PFSK-1 (cell line): ENCODE measurements around the gene VPS29.

Source experiments
- FOXP2 ChIP-seq: optimal IDR thresholded peaks from 2 replicates; pipeline ENCODE3; 2011; ENCODE audit warnings: borderline replicate concordance, control low read depth, inconsistent platforms; ENCODE audit not compliant: insufficient read depth; ENCODE audit errors: extremely low read length, extremely low read depth
- POLR2AphosphoS5 ChIP-seq: IDR thresholded peaks from 2 replicates; pipeline ENCODE4 v1.6.1; 2012; ENCODE audit warnings: low read depth, mild to moderate bottlenecking, control low read depth, low read length, moderate library complexity
- SIN3A ChIP-seq: IDR thresholded peaks from 2 replicates; pipeline ENCODE4 v1.6.1; 2012; ENCODE audit warnings: mild to moderate bottlenecking, low read length, moderate library complexity, borderline replicate concordance; ENCODE audit not compliant: insufficient read depth
- TAF1 ChIP-seq: IDR thresholded peaks from 2 replicates; pipeline ENCODE4 v1.6.1; 2012; ENCODE audit warnings: low read length, control low read depth, borderline replicate concordance; ENCODE audit not compliant: insufficient read depth
- TF ChIP-seq, protein P1 (sequence below), 2 experiments: IDR thresholded peaks; 2 replicates each; pipeline versions ENCODE4 v1.6.1 to v1.8.0; 2011 to 2012; ENCODE audit warnings: low read depth in 2 of 2, low read length in 2 of 2, control low read depth in 1 of 2, inconsistent platforms in 1 of 2, mild to moderate bottlenecking in 1 of 2, moderate library complexity in 1 of 2; ENCODE audit not compliant: insufficient read depth in 1 of 2

DNA sequence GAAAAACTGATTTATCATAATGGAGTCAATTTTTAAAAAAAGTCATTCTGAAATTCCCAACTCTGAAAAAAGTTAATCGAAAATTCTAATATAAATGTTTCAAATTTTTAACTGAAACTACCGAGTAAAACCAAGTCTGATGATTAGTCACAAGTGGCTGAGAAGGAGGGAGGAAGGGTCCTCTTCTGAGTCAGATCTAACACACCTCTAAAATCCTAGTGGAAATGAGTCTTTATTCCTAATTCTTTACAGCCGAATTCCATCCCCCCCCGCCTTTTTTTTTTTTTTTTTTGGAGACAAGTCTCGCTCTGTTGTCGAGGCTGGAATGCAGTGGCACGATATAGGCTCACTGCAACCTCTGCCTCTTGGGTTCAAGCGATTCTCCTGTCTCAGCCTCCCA, 38.1 kb upstream of the VPS29 start:
- no peak for TF ChIP-seq SIN3A
- no peak for TF ChIP-seq TAF1
- TF ChIP-seq POLR2AphosphoS5 = no peak
- TF ChIP-seq, protein P1, sequence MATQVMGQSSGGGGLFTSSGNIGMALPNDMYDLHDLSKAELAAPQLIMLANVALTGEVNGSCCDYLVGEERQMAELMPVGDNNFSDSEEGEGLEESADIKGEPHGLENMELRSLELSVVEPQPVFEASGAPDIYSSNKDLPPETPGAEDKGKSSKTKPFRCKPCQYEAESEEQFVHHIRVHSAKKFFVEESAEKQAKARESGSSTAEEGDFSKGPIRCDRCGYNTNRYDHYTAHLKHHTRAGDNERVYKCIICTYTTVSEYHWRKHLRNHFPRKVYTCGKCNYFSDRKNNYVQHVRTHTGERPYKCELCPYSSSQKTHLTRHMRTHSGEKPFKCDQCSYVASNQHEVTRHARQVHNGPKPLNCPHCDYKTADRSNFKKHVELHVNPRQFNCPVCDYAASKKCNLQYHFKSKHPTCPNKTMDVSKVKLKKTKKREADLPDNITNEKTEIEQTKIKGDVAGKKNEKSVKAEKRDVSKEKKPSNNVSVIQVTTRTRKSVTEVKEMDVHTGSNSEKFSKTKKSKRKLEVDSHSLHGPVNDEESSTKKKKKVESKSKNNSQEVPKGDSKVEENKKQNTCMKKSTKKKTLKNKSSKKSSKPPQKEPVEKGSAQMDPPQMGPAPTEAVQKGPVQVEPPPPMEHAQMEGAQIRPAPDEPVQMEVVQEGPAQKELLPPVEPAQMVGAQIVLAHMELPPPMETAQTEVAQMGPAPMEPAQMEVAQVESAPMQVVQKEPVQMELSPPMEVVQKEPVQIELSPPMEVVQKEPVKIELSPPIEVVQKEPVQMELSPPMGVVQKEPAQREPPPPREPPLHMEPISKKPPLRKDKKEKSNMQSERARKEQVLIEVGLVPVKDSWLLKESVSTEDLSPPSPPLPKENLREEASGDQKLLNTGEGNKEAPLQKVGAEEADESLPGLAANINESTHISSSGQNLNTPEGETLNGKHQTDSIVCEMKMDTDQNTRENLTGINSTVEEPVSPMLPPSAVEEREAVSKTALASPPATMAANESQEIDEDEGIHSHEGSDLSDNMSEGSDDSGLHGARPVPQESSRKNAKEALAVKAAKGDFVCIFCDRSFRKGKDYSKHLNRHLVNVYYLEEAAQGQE (IDR thresholded peaks at IDR 0.05; ENCODE audit: insufficient read depth in 1 of 2, low read depth in 2 of 2, low read length in 2 of 2) = no peak
- no peak for TF ChIP-seq FOXP2
